Activated T-helper 1 cell treated with anti-CD3 and anti-CD28 coated beads, Interleukin-12 subunit alpha, Interleukin-12 subunit beta, Interleukin-2, Interleukin-4 antibody, amounts not matched to agents 30 ng/mL and 10 ng/mL and 1 ng/mL, durations not matched to agents 14 hours and 24 hours and 36 hours (primary cell): Measurements from ENCODE around the gene KLHL10. TPM values are rescaled to one million over a fixed set of nuclear protein-coding genes. Genes with fewer than 3 reads are reported as not detected.
A peak's percentile ranks its signal among the peaks of the same experiment; 100 is the strongest.

ENCODE experiments used
- DNase-seq: peaks from one replicate; pipeline ENCODE4 v3.0.0; 2021; ENCODE audit warnings: low spot score
- H3K27ac Mint-ChIP-seq: one replicate; pipeline ENCODE4 v1.8.0; 2021; ENCODE audit warnings: mild to moderate bottlenecking, mixed read lengths
- H3K27me3 Mint-ChIP-seq: one replicate; pipeline ENCODE4 v1.8.0; 2022; ENCODE audit warnings: mild to moderate bottlenecking, moderate library complexity, mixed read lengths; ENCODE audit not compliant: insufficient read depth
- H3K36me3 Mint-ChIP-seq: one replicate; pipeline ENCODE4 v1.8.0; 2021; ENCODE audit warnings: low read depth, mixed read lengths
- H3K4me1 Mint-ChIP-seq: one replicate; pipeline ENCODE4 v1.8.0; 2021; ENCODE audit warnings: low read depth, mixed read lengths
- H3K4me3 Mint-ChIP-seq: one replicate; pipeline ENCODE4 v1.8.0; 2021; ENCODE audit warnings: mild to moderate bottlenecking, moderate library complexity, mixed read lengths
- H3K9me3 Mint-ChIP-seq: one replicate; pipeline ENCODE4 v1.8.0; 2021; ENCODE audit warnings: mixed read lengths
- intact Hi-C: fragments of 100-400 bp; cut with micrococcal nuclease; formaldehyde crosslinking; loops from one replicate; pipeline ENCODE4 v1.15.1; 2024
- total RNA-seq: library from RNA; stranded (reverse); gene quantifications from 2 replicates; pipeline ENCODE4 v1.2.3, GENCODE V29; 2022

KLHL10 gene
- total RNA-seq, 1 donor from 2014 or later = not detected

DNA sequence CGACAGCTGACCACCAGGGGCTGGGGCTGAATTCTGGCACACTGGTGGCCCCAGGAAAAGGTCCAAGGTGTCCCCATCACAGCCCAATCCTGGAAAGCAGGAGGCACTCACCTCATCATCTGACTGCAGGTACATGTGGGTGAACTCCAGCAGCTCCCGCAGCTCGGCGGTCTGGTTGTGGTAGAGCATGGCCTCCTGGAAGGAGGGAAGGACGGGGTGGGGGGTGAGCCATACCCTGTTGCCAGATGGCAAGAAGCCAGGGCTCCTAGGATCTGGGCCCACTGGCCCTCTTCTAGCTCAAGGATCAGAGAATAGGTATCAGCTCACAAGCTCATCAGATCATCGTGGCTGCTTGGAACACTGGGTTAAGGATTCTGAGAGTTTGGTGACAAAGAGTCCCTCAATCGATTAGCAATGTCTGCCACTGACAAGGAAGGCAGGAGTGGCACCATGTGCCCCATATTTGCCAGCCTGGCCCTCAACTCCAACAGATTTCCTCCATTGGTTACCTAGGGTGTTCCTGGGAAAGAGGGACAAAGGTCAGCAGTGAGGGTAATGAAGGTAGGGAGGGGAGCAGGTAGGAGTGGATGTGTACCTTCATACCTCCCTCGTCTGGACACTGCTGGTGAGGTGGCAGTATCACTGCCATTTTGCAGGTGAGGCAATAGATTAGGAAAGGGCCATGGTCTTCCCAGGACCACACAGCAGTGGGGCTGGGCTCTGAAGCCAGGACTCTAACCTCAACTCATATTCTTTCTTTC lies 30.8 kb upstream of the KLHL10 start:
- H3K4me1 Mint-ChIP-seq = peaks cover 8% of the 10 kb centered on the region
- no peak overlapping the region for H3K4me3 Mint-ChIP-seq
- H3K27me3 Mint-ChIP-seq = peaks cover 18% of the 10 kb centered on the region
- no peaks in the 10 kb centered on the region for H3K9me3 Mint-ChIP-seq
- H3K36me3 Mint-ChIP-seq = peaks cover 1% of the 10 kb centered on the region
- no peak overlapping the region for H3K27ac Mint-ChIP-seq
- DNase-seq = no peak
- intact Hi-C loops = no loop called here

GRCh38 chr17:41810659-41811548 lies 26.7 kb upstream of the KLHL10 start:
- Mint-ChIP-seq H3K27me3 (peaks cover 30% of the 10 kb centered on the region), H3K36me3 (peaks cover 1% of the 10 kb centered on the region), H3K27ac (no peak overlapping the region), H3K9me3 (no peaks in the 10 kb centered on the region), H3K4me3 (peak overlapping the region; percentile 70), H3K4me1 (peaks cover 14% of the 10 kb centered on the region)
- intact Hi-C loops = loop anchor here (10.0 kb wide), 1 partner anchor 54 kb away; the partner anchor contains the start of gene KLHL11
- DNase-seq = no peak

DNA sequence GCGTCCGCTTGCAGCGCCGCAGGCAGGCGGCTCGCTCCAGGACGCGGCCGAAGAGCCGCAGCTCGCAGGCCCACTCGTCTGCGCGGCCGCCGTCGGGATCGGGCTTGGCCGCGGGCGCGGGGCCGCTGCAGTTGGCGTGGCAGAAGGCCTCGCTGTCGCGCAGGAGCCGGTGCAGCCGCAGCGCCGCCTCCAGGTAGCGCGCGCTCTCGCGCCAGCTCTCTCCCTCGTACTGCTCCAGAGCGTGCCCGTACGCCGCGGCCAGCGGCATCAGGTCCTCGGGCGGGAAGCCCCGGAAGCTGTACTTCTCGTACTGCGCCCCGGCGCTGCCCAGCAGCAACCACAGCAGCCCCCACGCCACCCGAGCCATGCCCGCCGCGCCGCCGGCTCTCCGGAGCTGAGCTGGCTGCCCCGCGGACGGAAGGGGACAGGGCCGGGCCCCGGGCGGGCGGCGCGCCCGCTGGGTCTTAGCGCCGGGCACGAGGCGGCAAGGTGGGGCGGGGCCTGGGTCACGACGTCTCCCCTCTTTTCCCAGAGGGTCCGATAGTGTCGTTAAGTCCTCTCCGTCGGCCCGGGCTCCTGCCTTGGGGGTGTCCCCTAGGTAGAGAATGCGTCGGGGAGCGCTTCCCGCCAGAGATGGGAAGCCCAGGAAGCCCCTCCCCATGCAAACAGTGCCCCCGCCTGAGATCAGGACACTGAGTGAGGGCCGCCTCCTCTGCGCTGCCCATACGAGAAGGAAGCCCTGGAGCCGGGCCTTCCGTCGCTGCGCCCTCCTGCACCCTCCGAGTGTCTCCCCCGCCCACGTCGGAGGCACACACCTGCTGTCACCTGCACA lies 25.9 kb upstream of the KLHL10 start, which contains the start of gene P3H4:
Gene P3H4, minus strand, starts transcription at position 401 of the 832 bp plus-strand sequence. Its CDS starts 34 bp downstream, at position 367.
- intact Hi-C loops = loop anchor here (2.0 to 10.0 kb wide), 2 partner anchors 25 to 53 kb away; partner anchors contain the start of genes JUP and KLHL11

DNA sequence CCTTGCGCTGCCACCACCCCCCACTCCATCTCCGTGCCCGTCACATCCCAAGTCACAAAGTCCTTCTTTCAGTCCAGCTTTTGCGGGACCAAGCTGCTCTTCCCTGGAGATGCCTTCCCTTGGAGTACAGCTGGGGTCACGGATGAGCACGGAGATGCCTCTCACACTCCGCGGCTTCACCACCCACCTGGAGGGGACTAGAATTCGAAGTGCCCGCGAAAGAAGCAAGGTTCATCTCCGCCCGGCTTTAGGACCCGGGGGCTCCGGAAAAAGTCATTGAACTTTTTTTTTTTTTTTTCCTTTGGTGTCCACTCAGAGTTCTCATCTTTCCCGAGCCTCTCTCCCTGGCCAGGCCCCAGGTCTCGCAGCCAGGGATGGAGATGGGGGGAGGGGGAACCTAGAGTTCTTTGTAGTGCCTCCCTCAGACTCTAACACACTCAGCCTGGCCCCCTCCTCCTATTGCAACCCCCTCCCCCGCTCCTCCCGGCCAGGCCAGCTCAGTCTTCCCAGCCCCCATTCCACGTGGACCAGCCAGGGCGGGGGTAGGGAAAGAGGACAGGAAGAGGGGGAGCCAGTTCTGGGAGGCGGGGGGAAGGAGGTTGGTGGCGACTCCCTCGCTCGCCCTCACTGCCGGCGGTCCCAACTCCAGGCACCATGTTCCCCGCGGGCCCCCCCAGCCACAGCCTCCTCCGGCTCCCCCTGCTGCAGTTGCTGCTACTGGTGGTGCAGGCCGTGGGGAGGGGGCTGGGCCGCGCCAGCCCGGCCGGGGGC lies 25.1 kb upstream of the KLHL10 start, which contains the start of gene FKBP10:
Gene FKBP10, plus strand, starts transcription at position 624 of the 771 bp plus-strand sequence. Its CDS starts 31 bp downstream, at position 655.
- DNase-seq = peak; percentile 8
- intact Hi-C loops = loop anchor here (2.0 to 10.0 kb wide), 2 partner anchors 26 to 52 kb away; partner anchors contain the start of genes JUP and KLHL11
- H3K27ac Mint-ChIP-seq = peak within 1 kb of the TSS; percentile 86
- H3K4me1 Mint-ChIP-seq = peaks cover 14% of the 10 kb centered on the region
- no peaks in the 10 kb centered on the region for H3K9me3 Mint-ChIP-seq
- H3K27me3 Mint-ChIP-seq = peaks cover 30% of the 10 kb centered on the region
- H3K36me3 Mint-ChIP-seq = peaks cover 1% of the 10 kb centered on the region
- H3K4me3 Mint-ChIP-seq = peak within 1 kb of the TSS; percentile 90

More for the DNA sequence above, 25.9 kb upstream of the KLHL10 start, which contains the start of gene P3H4:
- DNase-seq = peak; percentile 70
- Mint-ChIP-seq H3K36me3 (peaks cover 1% of the 10 kb centered on the region), H3K9me3 (no peaks in the 10 kb centered on the region), H3K27ac (peak within 1 kb of the TSS; percentile 86), H3K4me1 (peaks cover 14% of the 10 kb centered on the region), H3K27me3 (peaks cover 30% of the 10 kb centered on the region), H3K4me3 (peak within 1 kb of the TSS; percentile 90)

DNA sequence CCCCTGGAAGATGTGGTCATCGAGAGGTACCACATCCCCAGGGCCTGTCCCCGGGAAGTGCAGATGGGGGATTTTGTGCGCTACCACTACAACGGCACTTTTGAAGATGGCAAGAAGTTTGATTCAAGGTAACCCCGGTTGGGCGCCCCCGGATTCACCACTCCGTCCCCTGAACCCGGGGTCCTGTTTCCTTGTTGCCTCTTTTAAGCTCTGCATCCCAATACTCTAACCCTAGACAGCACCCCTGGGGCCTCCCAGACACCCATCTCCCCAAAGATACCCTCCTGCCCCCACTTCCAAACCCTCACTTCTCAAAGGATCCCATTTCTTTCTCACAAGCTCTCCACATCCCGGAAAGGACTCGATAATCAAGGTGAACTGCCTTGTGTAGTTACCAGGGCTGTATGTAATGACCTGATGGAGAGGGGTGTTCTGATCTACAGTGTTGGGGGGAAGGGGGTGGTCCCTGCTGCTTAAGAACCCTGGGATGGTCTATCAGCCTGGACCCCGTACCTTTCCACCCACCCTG lies 24.4 kb upstream of the KLHL10 start:
- intact Hi-C loops = loop anchor here (2.0 to 10.0 kb wide), 2 partner anchors 26 to 52 kb away; partner anchors contain the start of genes JUP and KLHL11
- Mint-ChIP-seq H3K4me1 (peaks cover 14% of the 10 kb centered on the region), H3K27ac (peak overlapping the region; percentile 40), H3K36me3 (peaks cover 1% of the 10 kb centered on the region), H3K4me3 (peak overlapping the region; percentile 66), H3K9me3 (no peaks in the 10 kb centered on the region), H3K27me3 (peaks cover 28% of the 10 kb centered on the region)
- DNase-seq = no peak

DNA sequence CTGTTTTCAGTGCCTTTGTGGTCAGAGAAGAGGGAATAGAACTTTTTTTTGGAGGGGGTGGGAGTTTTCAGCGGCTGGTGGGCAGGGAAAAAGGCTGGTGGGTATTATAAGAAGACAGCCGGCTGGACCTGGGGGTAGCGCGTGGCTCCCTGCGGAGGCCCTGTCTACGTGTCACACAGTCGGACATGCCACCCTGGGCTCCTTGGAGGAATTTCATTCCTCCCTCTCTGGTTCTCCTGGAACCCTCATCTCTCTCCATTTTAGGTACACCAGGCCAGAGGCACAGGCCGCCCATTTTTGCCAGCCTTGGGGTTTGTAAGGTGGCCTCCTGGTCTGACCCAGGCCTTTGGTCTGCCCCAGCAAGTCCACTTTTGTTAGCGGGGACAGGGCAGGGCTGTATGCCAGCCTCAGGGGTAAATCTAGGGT lies 23.9 kb upstream of the KLHL10 start:
- H3K9me3 Mint-ChIP-seq = no peaks in the 10 kb centered on the region
- peaks cover 14% of the 10 kb centered on the region for H3K4me1 Mint-ChIP-seq
- H3K36me3 Mint-ChIP-seq = peaks cover 1% of the 10 kb centered on the region
- DNase-seq = no peak
- intact Hi-C loops = loop anchor here (2.0 to 10.0 kb wide), 2 partner anchors 27 to 51 kb away; partner anchors contain the start of genes JUP and KLHL11
- peaks cover 23% of the 10 kb centered on the region for H3K27me3 Mint-ChIP-seq
- no peak overlapping the region for H3K27ac Mint-ChIP-seq
- H3K4me3 Mint-ChIP-seq = peak overlapping the region; percentile 66

DNA sequence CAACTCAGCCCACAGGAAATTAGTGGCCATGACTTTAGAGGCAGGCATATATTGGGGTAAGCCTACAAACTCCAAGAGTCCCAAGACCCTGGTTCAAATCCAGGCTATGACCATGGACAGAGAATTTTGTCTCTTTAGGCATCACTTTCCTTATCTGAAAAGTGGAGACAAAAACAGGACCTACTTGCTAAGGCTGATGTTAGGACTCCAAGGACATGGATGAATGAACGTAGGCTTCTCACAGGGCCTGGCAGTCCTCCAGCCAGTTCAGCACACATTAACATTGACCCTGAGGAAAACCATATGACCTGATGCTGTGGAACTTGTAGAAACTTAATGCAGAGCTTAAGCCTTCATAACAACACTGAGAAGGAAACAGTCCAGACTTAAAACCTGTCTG lies 23.4 kb upstream of the KLHL10 start:
- H3K9me3 Mint-ChIP-seq = no peaks in the 10 kb centered on the region
- H3K27me3 Mint-ChIP-seq = peaks cover 23% of the 10 kb centered on the region
- H3K4me1 Mint-ChIP-seq = peaks cover 14% of the 10 kb centered on the region
- H3K4me3 Mint-ChIP-seq = no peak overlapping the region
- peaks cover 1% of the 10 kb centered on the region for H3K36me3 Mint-ChIP-seq
- no peak overlapping the region for H3K27ac Mint-ChIP-seq
- DNase-seq = no peak
- intact Hi-C loops = loop anchor here (10.0 kb wide), 1 partner anchor 51 kb away; the partner anchor contains the start of gene KLHL11

- intact Hi-C loops = loop anchor here (10.0 kb wide), 1 partner anchor 48 kb away; the partner anchor contains the start of gene KLHL11
- H3K27ac Mint-ChIP-seq = no peak overlapping the region
- H3K4me1 Mint-ChIP-seq = peaks cover 6% of the 10 kb centered on the region
- H3K36me3 Mint-ChIP-seq = no peaks in the 10 kb centered on the region
- H3K27me3 Mint-ChIP-seq = peaks cover 12% of the 10 kb centered on the region
- DNase-seq = no peak
- H3K4me3 Mint-ChIP-seq = no peak overlapping the region
- H3K9me3 Mint-ChIP-seq = no peaks in the 10 kb centered on the region
Measured at GRCh38 chr17:41816637-41817320, 20.8 kb upstream of the KLHL10 start.

DNA sequence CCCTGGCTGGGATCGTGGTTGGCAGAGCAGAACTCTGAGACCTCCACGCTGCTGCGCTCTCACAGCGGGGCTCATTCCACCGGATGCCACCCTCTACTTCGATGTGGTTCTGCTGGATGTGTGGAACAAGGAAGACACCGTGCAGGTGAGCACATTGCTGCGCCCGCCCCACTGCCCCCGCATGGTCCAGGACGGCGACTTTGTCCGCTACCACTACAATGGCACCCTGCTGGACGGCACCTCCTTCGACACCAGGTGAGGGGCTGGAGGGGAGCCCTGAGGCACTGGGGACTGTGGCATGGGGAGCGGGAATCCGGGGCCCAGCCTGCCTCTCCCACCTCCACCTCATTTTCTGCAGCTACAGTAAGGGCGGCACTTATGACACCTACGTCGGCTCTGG lies 19.6 kb upstream of the KLHL10 start:
- no peak overlapping the region for H3K4me3 Mint-ChIP-seq
- no peaks in the 10 kb centered on the region for H3K9me3 Mint-ChIP-seq
- DNase-seq = no peak
- no peaks in the 10 kb centered on the region for H3K36me3 Mint-ChIP-seq
- intact Hi-C loops = loop anchor here (10.0 kb wide), 1 partner anchor 47 kb away; the partner anchor contains the start of gene KLHL11
- peaks cover 4% of the 10 kb centered on the region for H3K27me3 Mint-ChIP-seq
- no peak overlapping the region for H3K27ac Mint-ChIP-seq
- H3K4me1 Mint-ChIP-seq = no peaks in the 10 kb centered on the region

GRCh38 chr17:41821776-41822175 lies 15.8 kb upstream of the KLHL10 start:
- no peak for DNase-seq
- H3K4me1 Mint-ChIP-seq = no peaks in the 10 kb centered on the region
- H3K27ac Mint-ChIP-seq = no peak overlapping the region
- no peaks in the 10 kb centered on the region for H3K27me3 Mint-ChIP-seq
- H3K4me3 Mint-ChIP-seq = no peak overlapping the region
- no peaks in the 10 kb centered on the region for H3K9me3 Mint-ChIP-seq
- intact Hi-C loops = no loop called here
- H3K36me3 Mint-ChIP-seq = peaks cover 2% of the 10 kb centered on the region
